Measurements from ENCODE around the gene TRAF4.

The TRAF4 gene

GRCh38 chr17:28743243-28744103 is at the start of gene TRAF4:
TSS of gene TRAF4 (plus strand) at chr17:28744011. CDS start at chr17:28744113, 102 bp downstream.
- DNase-seq (ENCODE audit: low read depth), result peak; percentile 73

- no peak for DNase-seq (ENCODE audit: low read depth)
These were observed 45.4 kb upstream of the TRAF4 start for GRCh38 chr17:28698253-28698941.

- DNase-seq (ENCODE audit: low read depth), result no peak
These were observed 43.5 kb upstream of the TRAF4 start for GRCh38 chr17:28700278-28700677.

GRCh38 chr17:28700830-28701492 is 42.9 kb upstream of the TRAF4 start:
- DNase-seq (ENCODE audit: low read depth), result no peak

GRCh38 chr17:28702026-28702751 is 41.6 kb upstream of the TRAF4 start:
- DNase-seq (ENCODE audit: low read depth), result no peak

- DNase-seq (ENCODE audit: low read depth), result no peak
These were observed 41.1 kb upstream of the TRAF4 start for GRCh38 chr17:28702752-28703150.

- no peak for DNase-seq (ENCODE audit: low read depth)
These were observed 40.1 kb upstream of the TRAF4 start for GRCh38 chr17:28703552-28704218.

GRCh38 chr17:28704219-28704858 is 39.5 kb upstream of the TRAF4 start:
- DNase-seq (ENCODE audit: low read depth), result no peak

- DNase-seq (ENCODE audit: low read depth), result no peak
These were observed 38.6 kb upstream of the TRAF4 start for GRCh38 chr17:28705074-28705659.

GRCh38 chr17:28705728-28706334 is 38.0 kb upstream of the TRAF4 start:
- no peak for DNase-seq (ENCODE audit: low read depth)

- DNase-seq (ENCODE audit: low read depth), result no peak
These were observed 37.1 kb upstream of the TRAF4 start for GRCh38 chr17:28706471-28707338.

GRCh38 chr17:28707339-28707720 is 36.5 kb upstream of the TRAF4 start:
- no peak for DNase-seq (ENCODE audit: low read depth)

- DNase-seq (ENCODE audit: low read depth), result peak; percentile 81
These were observed 32.7 kb upstream of the TRAF4 start for GRCh38 chr17:28710861-28711722.

- no peak for DNase-seq (ENCODE audit: low read depth)
These were observed 32.1 kb upstream of the TRAF4 start, which contains the start of gene PROCA1 for GRCh38 chr17:28711723-28712031. TSS of gene PROCA1 (minus strand) at chr17:28711888. CDS start at chr17:28711660, 228 bp downstream.

- DNase-seq (ENCODE audit: low read depth), result peak; percentile 53
These were observed 31.6 kb upstream of the TRAF4 start for GRCh38 chr17:28712032-28712704.

- DNase-seq (ENCODE audit: low read depth), result no peak
These were observed 31.0 kb upstream of the TRAF4 start for GRCh38 chr17:28712705-28713415.

GRCh38 chr17:28714281-28714680 is 29.5 kb upstream of the TRAF4 start:
- DNase-seq (ENCODE audit: low read depth), result no peak
